ENCODE data around the gene AKR7A2. TPM values are rescaled to one million over a fixed set of nuclear protein-coding genes. Genes with fewer than 3 reads are reported as not detected.

AKR7A2 gene
- total and polyA plus RNA-seq, 10 donors: 14.6 to 68.4 (median 33.4) TPM

- H3K27ac ChIP-seq: no peak overlapping the region
- H3K9me3 ChIP-seq: no peaks in the 10 kb centered on the region
- H3K27me3 ChIP-seq (replicated peaks in 1 of 7): no peaks in the 10 kb centered on the region
- H3K36me3 ChIP-seq: peaks cover 0 to 33% (median 32%) of the 10 kb centered on the region in 6 donors
- 87 to 96% (median 92%) methylated on average over 5 of the region's 5 CpGs for WGBS, 5 donors
- intact Hi-C loops (cut with DNase I; ENCODE audit: low total_unique reads): no loop called here
- H3K4me3 ChIP-seq: no peak overlapping the region
- no peak for DNase-seq
- peaks cover 0 to 17% (median 6%) of the 10 kb centered on the region in 6 donors for H3K4me1 ChIP-seq
- TF ChIP-seq CTCF (IDR thresholded peaks at IDR 0.05 in 8 of 11, conservative IDR thresholded peaks at IDR 0.05 in 3 of 11) (no peak), POLR2AphosphoS5 (IDR thresholded peaks at IDR 0.05) (no peak), POLR2A (IDR thresholded peaks at IDR 0.05) (no peak)
Observed at GRCh38 chr1:19262744-19263143, 49.2 kb downstream of the AKR7A2 start.

GRCh38 chr1:19262047-19262446 is 49.9 kb downstream of the AKR7A2 start:
- peaks cover 0 to 21% (median 6%) of the 10 kb centered on the region in 6 donors for H3K4me1 ChIP-seq
- H3K9me3 ChIP-seq: no peaks in the 10 kb centered on the region
- intact Hi-C loops (cut with DNase I; ENCODE audit: low total_unique reads): no loop called here
- no peak for DNase-seq
- H3K27me3 ChIP-seq (replicated peaks in 1 of 7): no peaks in the 10 kb centered on the region
- 73 to 94% (median 82%) methylated on average over 5 of the region's 5 CpGs for WGBS, 5 donors
- H3K4me3 ChIP-seq: no peak overlapping the region
- H3K36me3 ChIP-seq: peaks cover 0 to 40% (median 39%) of the 10 kb centered on the region in 6 donors
- TF ChIP-seq POLR2AphosphoS5 (IDR thresholded peaks at IDR 0.05) (no peak), POLR2A (IDR thresholded peaks at IDR 0.05) (no peak), CTCF (IDR thresholded peaks at IDR 0.05 in 8 of 11, conservative IDR thresholded peaks at IDR 0.05 in 3 of 11) (no peak)
- H3K27ac ChIP-seq: no peak overlapping the region

GRCh38 chr1:19260211-19261138 is 51.5 kb downstream of the AKR7A2 start:
- H3K27ac ChIP-seq: peak overlapping the region in 4 of 8 donors; percentile 26 to 65 (median 36)
- WGBS, 5 donors: 75 to 80% (median 75%) methylated on average over 19 to 21 of the region's 21 CpGs
- TF ChIP-seq POLR2A (IDR thresholded peaks at IDR 0.05) (no peak), POLR2AphosphoS5 (IDR thresholded peaks at IDR 0.05) (peak; percentile 23 to 61 (median 29))
- intact Hi-C loops (cut with DNase I; ENCODE audit: low total_unique reads): no loop called here
- H3K27me3 ChIP-seq (replicated peaks in 1 of 7): no peaks in the 10 kb centered on the region
- DNase-seq: no peak
- H3K4me3 ChIP-seq: no peak overlapping the region
- peaks cover 0 to 55% (median 54%) of the 10 kb centered on the region in 6 donors for H3K36me3 ChIP-seq
- peaks cover 0 to 21% (median 6%) of the 10 kb centered on the region in 6 donors for H3K4me1 ChIP-seq
- H3K9me3 ChIP-seq: no peaks in the 10 kb centered on the region

GRCh38 chr1:19258353-19258752 is 53.6 kb downstream of the AKR7A2 start:
- H3K27me3 ChIP-seq (replicated peaks in 1 of 7): no peaks in the 10 kb centered on the region
- H3K4me1 ChIP-seq: peaks cover 4 to 36% (median 15%) of the 10 kb centered on the region in 6 donors
- H3K27ac ChIP-seq: no peak overlapping the region
- H3K4me3 ChIP-seq: no peak overlapping the region
- no peaks in the 10 kb centered on the region for H3K9me3 ChIP-seq
- peaks cover 0 to 66% (median 57%) of the 10 kb centered on the region in 6 donors for H3K36me3 ChIP-seq
- no peak for TF ChIP-seq POLR2AphosphoS5 (IDR thresholded peaks at IDR 0.05)
- no peak for TF ChIP-seq CTCF (IDR thresholded peaks at IDR 0.05 in 8 of 11, conservative IDR thresholded peaks at IDR 0.05 in 3 of 11)
- no peak for TF ChIP-seq POLR2A (IDR thresholded peaks at IDR 0.05)
- WGBS, 5 donors: 90 to 98% (median 93%) methylated on average over 9 to 10 of the region's 10 CpGs
- no peak for DNase-seq
- intact Hi-C loops (cut with DNase I; ENCODE audit: low total_unique reads): no loop called here

Measured in spleen (tissue), 11 donors.